ENCODE data around the gene CHMP2A. TPM values are rescaled to one million over a fixed set of nuclear protein-coding genes. Genes with fewer than 3 reads are reported as not detected.
A peak's percentile ranks its signal among the peaks of the same experiment; 100 is the strongest.

CHMP2A gene
- total and polyA plus RNA-seq, 2 of the 13 experiments (the other 11 are each of a cell fraction or from before 2014, with no cell fraction given): 49.7 to 55.0 TPM

GRCh38 chr19:58513694-58514563, 41.0 kb downstream of the CHMP2A start (continued):
- TF ChIP-seq ZNF749 (CRISPR knock-in tag; IDR thresholded peaks at IDR 0.05; ENCODE audit: borderline replicate concordance) (peak; percentile 87), NFE2L1 (CRISPR knock-in tag; IDR thresholded peaks at IDR 0.05; ENCODE audit: borderline replicate concordance) (no peak), ZBTB10 (CRISPR knock-in tag; IDR thresholded peaks at IDR 0.05; ENCODE audit: borderline replicate concordance) (no peak), TEF (CRISPR knock-in tag; IDR thresholded peaks at IDR 0.05) (0 out of 2 replicates have a peak, but pooled peaks have one; percentile 28), ZNF484 (CRISPR knock-in tag; IDR thresholded peaks at IDR 0.05; ENCODE audit: borderline replicate concordance, low read depth) (no peak; the same call in 1 of the 2 replicates), FOXA1 (IDR thresholded peaks at IDR 0.05) (no peak), FOXA1 (CRISPR knock-in tag; IDR thresholded peaks at IDR 0.05) (peak; percentile 30; the same call in 1 of the 2 replicates), ZNF616 (CRISPR knock-in tag; IDR thresholded peaks at IDR 0.05; ENCODE audit: low read depth) (peak; percentile 69), ZNF839 (CRISPR knock-in tag; IDR thresholded peaks at IDR 0.05; ENCODE audit: borderline replicate concordance) (peak; percentile 37; the same call in 1 of the 2 replicates), PAWR (CRISPR knock-in tag; IDR thresholded peaks at IDR 0.05; ENCODE audit: borderline replicate concordance) (0 out of 2 replicates have a peak, but pooled peaks have one; percentile 45), ZNF704 (CRISPR knock-in tag; IDR thresholded peaks at IDR 0.05; ENCODE audit: borderline replicate concordance) (peak; percentile 92; the same call in 1 of the 2 replicates), PCBP2 (optimal IDR thresholded peaks at IDR 0.05; ENCODE audit: low read depth, low read length, poor library complexity, severe bottlenecking) (no peak), BCL3 (CRISPR knock-in tag; IDR thresholded peaks at IDR 0.05) (peak; percentile 87; the same call in 1 of the 2 replicates), GATAD1 (CRISPR knock-in tag; IDR thresholded peaks at IDR 0.05) (peak; percentile 71; the same call in 1 of the 2 replicates)
- TF ChIP-seq, protein P1, sequence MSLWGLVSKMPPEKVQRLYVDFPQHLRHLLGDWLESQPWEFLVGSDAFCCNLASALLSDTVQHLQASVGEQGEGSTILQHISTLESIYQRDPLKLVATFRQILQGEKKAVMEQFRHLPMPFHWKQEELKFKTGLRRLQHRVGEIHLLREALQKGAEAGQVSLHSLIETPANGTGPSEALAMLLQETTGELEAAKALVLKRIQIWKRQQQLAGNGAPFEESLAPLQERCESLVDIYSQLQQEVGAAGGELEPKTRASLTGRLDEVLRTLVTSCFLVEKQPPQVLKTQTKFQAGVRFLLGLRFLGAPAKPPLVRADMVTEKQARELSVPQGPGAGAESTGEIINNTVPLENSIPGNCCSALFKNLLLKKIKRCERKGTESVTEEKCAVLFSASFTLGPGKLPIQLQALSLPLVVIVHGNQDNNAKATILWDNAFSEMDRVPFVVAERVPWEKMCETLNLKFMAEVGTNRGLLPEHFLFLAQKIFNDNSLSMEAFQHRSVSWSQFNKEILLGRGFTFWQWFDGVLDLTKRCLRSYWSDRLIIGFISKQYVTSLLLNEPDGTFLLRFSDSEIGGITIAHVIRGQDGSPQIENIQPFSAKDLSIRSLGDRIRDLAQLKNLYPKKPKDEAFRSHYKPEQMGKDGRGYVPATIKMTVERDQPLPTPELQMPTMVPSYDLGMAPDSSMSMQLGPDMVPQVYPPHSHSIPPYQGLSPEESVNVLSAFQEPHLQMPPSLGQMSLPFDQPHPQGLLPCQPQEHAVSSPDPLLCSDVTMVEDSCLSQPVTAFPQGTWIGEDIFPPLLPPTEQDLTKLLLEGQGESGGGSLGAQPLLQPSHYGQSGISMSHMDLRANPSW (CRISPR knock-in tag; IDR thresholded peaks at IDR 0.05; ENCODE audit: borderline replicate concordance): no peak
- TF ChIP-seq, protein P2, sequence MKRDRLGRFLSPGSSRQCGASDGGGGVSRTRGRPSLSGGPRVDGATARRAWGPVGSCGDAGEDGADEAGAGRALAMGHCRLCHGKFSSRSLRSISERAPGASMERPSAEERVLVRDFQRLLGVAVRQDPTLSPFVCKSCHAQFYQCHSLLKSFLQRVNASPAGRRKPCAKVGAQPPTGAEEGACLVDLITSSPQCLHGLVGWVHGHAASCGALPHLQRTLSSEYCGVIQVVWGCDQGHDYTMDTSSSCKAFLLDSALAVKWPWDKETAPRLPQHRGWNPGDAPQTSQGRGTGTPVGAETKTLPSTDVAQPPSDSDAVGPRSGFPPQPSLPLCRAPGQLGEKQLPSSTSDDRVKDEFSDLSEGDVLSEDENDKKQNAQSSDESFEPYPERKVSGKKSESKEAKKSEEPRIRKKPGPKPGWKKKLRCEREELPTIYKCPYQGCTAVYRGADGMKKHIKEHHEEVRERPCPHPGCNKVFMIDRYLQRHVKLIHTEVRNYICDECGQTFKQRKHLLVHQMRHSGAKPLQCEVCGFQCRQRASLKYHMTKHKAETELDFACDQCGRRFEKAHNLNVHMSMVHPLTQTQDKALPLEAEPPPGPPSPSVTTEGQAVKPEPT (CRISPR knock-in tag; IDR thresholded peaks at IDR 0.05; ENCODE audit: low read depth): peak; percentile 53; the same call in 1 of the 2 replicates
